H1 (cell line): ENCODE results near the gene KCND3. TPM values are rescaled to one million over a fixed set of nuclear protein-coding genes. Genes with fewer than 3 reads are reported as not detected.

Experiments used
- CTCF ChIA-PET: fragments of 300-600 bp; sonication (Branson Sonifier 250); formaldehyde crosslinking; loops from one replicate; lab custom pipeline; 2021; ENCODE audit not compliant: partially characterized antibody; lab: Charles Lee
- POLR2A ChIA-PET: fragments of 300-600 bp; sonication (Branson Sonifier 250); formaldehyde crosslinking; loops from one replicate; lab custom pipeline; 2021; ENCODE audit warnings: inconsistent platforms; ENCODE audit not compliant: partially characterized antibody; lab: Charles Lee
- DNase-seq, 2 experiments: peaks; one replicate each; pipeline versions ENCODE4 v3.0.0 to v3.0.0-alpha.2; 2010 to 2022; ENCODE audit warnings: low spot score in 2 of 2, low read depth in 1 of 2, mixed read lengths in 1 of 2
- FAIRE-seq: peaks from 2 replicates; lab custom pipeline; 2011; peaks lifted over from hg19 to GRCh38; lab: Jason Lieb, UNC
- H2AFZ ChIP-seq: 2 replicates; pipeline ENCODE4 v1.8.1; 2012; ENCODE audit warnings: low read length, inconsistent platforms
- H2AK5ac ChIP-seq: 2 replicates; pipeline ENCODE4 v1.6.1; 2013; ENCODE audit warnings: low read depth, low read length
- H2BK120ac ChIP-seq: replicated peaks from 2 replicates; pipeline ENCODE3; 2013; ENCODE audit warnings: low read depth, low read length, inconsistent platforms
- H2BK12ac ChIP-seq: 2 replicates; pipeline ENCODE4 v1.6.1; 2013; ENCODE audit warnings: low read depth, low read length
- H2BK15ac ChIP-seq: 2 replicates; pipeline ENCODE4 v1.6.1; 2013; ENCODE audit warnings: low read length
- H2BK20ac ChIP-seq: 2 replicates; pipeline ENCODE4 v1.6.1; 2013; ENCODE audit warnings: low read length
- H2BK5ac ChIP-seq: 2 replicates; pipeline ENCODE4 v1.6.1; 2013; ENCODE audit warnings: low read depth, low read length
- H3K14ac ChIP-seq: 2 replicates; pipeline ENCODE4 v1.6.1; 2013; ENCODE audit warnings: inconsistent platforms; ENCODE audit not compliant: insufficient read length
- H3K18ac ChIP-seq: 2 replicates; pipeline ENCODE4 v1.6.1; 2013; ENCODE audit warnings: low read length; ENCODE audit errors: extremely low read depth
- H3K23ac ChIP-seq: 2 replicates; pipeline ENCODE4 v1.6.1; 2013; ENCODE audit warnings: inconsistent platforms; ENCODE audit not compliant: insufficient read length
- H3K23me2 ChIP-seq: 2 replicates; pipeline ENCODE4 v1.6.1; 2013; ENCODE audit warnings: low read depth, low read length
- H3K27ac ChIP-seq: 2 replicates; pipeline ENCODE4 v1.6.1; 2011; ENCODE audit warnings: low read depth, low read length, inconsistent platforms
- H3K27me3 ChIP-seq, 4 experiments: replicated peaks in 1 of 4; 1 replicate in 1 of 4; 2 replicates in 3 of 4; pipeline versions ENCODE4 v1.6.1 to v1.8.1; 2011 to 2013; ENCODE audit warnings: low read length in 3 of 4, mild to moderate bottlenecking in 3 of 4, inconsistent platforms in 2 of 4, mixed read lengths in 2 of 4, moderate library complexity in 1 of 4; ENCODE audit not compliant: control insufficient read depth in 3 of 4, insufficient read depth in 3 of 4; ENCODE audit errors: extremely low read depth in 1 of 4
- H3K36me3 ChIP-seq, 4 experiments: 2 replicates each; pipeline versions ENCODE4 v1.6.1 to v1.8.1; 2011 to 2013; ENCODE audit warnings: mild to moderate bottlenecking in 4 of 4, low read length in 3 of 4, moderate library complexity in 2 of 4, control low read depth in 1 of 4, inconsistent platforms in 1 of 4; ENCODE audit not compliant: insufficient read depth in 4 of 4, control insufficient read depth in 2 of 4
- H3K4ac ChIP-seq: replicated peaks from 2 replicates; pipeline ENCODE3; 2013; ENCODE audit warnings: low read length, low read depth, mixed read lengths, inconsistent platforms; ENCODE audit not compliant: insufficient read length
- H3K4me1 ChIP-seq, 4 experiments: replicated peaks in 1 of 4; 1 replicate in 1 of 4; 2 replicates in 3 of 4; pipeline versions ENCODE4 v1.6.1 to v1.8.1; 2011 to 2013; ENCODE audit warnings: low read length in 3 of 4, inconsistent platforms in 2 of 4, mixed read lengths in 1 of 4; ENCODE audit not compliant: insufficient read depth in 4 of 4, control insufficient read depth in 3 of 4
- H3K4me2 ChIP-seq, 2 experiments: 2 replicates each; pipeline versions ENCODE4 v1.6.1 to v1.8.1; 2011 to 2013; ENCODE audit warnings: low read depth in 2 of 2, low read length in 2 of 2, control low read depth in 1 of 2, inconsistent platforms in 1 of 2, mild to moderate bottlenecking in 1 of 2; ENCODE audit not compliant: insufficient read depth in 1 of 2
- H3K4me3 ChIP-seq, 4 experiments: fragments of 200-600, 300-600 bp in 1 of 4; sonication (generic), shearing (Covaris generic), sonication (Bioruptor Twin) in 1 of 4; 2 replicates each; pipeline versions ENCODE4 v1.5.1 to v1.8.1; 2011 to 2016; ENCODE audit warnings: low read length in 4 of 4, low read depth in 3 of 4, control low read depth in 2 of 4, inconsistent platforms in 2 of 4, mild to moderate bottlenecking in 2 of 4, mixed read lengths in 1 of 4, moderate library complexity in 1 of 4; ENCODE audit not compliant: insufficient read depth in 2 of 4; ENCODE audit errors: extremely low read depth in 1 of 4
- H3K56ac ChIP-seq: replicated peaks from 2 replicates; pipeline ENCODE3; 2013; ENCODE audit warnings: low read depth, mild to moderate bottlenecking, mixed read lengths, low read length, inconsistent platforms; ENCODE audit not compliant: insufficient read length
- H3K79me1 ChIP-seq: 2 replicates; pipeline ENCODE4 v1.6.1; 2013; ENCODE audit warnings: low read depth, low read length, control low read depth
- H3K79me2 ChIP-seq, 2 experiments: 2 replicates each; pipeline versions ENCODE4 v1.6.1 to v1.8.1; 2012 to 2013; ENCODE audit warnings: low read length in 2 of 2, mild to moderate bottlenecking in 2 of 2, inconsistent platforms in 1 of 2; ENCODE audit not compliant: insufficient read depth in 2 of 2, control insufficient read depth in 1 of 2
- H3K9ac ChIP-seq, 4 experiments: replicated peaks in 1 of 4; 1 replicate in 1 of 4; 2 replicates in 3 of 4; pipeline versions ENCODE4 v1.6.1 to v1.8.1; 2011 to 2013; ENCODE audit warnings: low read depth in 3 of 4, low read length in 3 of 4, control low read depth in 2 of 4, mild to moderate bottlenecking in 2 of 4, moderate library complexity in 2 of 4, inconsistent platforms in 1 of 4; ENCODE audit errors: extremely low read depth in 1 of 4
- H3K9me3 ChIP-seq, 2 experiments: 2 replicates each; pipeline versions ENCODE4 v1.6.1 to v1.8.1; 2012 to 2013; ENCODE audit warnings: mild to moderate bottlenecking in 2 of 2, moderate library complexity in 2 of 2, control low read depth in 1 of 2, inconsistent platforms in 1 of 2, low read depth in 1 of 2, low read length in 1 of 2, mixed read lengths in 1 of 2; ENCODE audit not compliant: insufficient read depth in 2 of 2
- H4K20me1 ChIP-seq, 2 experiments: replicated peaks in 1 of 2; 2 replicates each; pipeline versions ENCODE3 to v1.8.1; 2011 to 2013; ENCODE audit warnings: inconsistent platforms in 2 of 2, low read length in 2 of 2, mild to moderate bottlenecking in 1 of 2; ENCODE audit not compliant: insufficient read depth in 2 of 2, control insufficient read depth in 1 of 2
- H4K5ac ChIP-seq: 2 replicates; pipeline ENCODE4 v1.6.1; 2013; ENCODE audit warnings: low read length, low read depth, mixed read lengths, inconsistent platforms; ENCODE audit not compliant: insufficient read length
- H4K8ac ChIP-seq: 2 replicates; pipeline ENCODE4 v1.8.0; 2013; ENCODE audit warnings: mild to moderate bottlenecking, moderate library complexity, low read length, inconsistent platforms; ENCODE audit not compliant: insufficient read depth; ENCODE audit errors: extremely low read depth
- H4K91ac ChIP-seq: replicated peaks from 2 replicates; pipeline ENCODE3; 2013; ENCODE audit warnings: low read length, mixed read lengths, inconsistent platforms; ENCODE audit not compliant: insufficient read length
- CBX8 ChIP-seq: fragments of 300-800, 300-1000 bp; sonication (generic); IDR thresholded peaks from 2 replicates; pipeline ENCODE4 v1.7.1; 2016; ENCODE audit warnings: low read depth, low read length, borderline replicate concordance
- JUN ChIP-seq: IDR thresholded peaks from 2 replicates; pipeline ENCODE4 v1.6.1; 2011; ENCODE audit warnings: low read depth, mild to moderate bottlenecking, improper control_type of control experiment, low read length
- SIRT6 ChIP-seq: IDR thresholded peaks from one replicate; pipeline ENCODE4 v1.7.1; 2012; ENCODE audit warnings: low read length, inconsistent platforms
- TCF12 ChIP-seq: IDR thresholded peaks from 2 replicates; pipeline ENCODE4 v1.6.1; 2011; ENCODE audit warnings: low read depth, mild to moderate bottlenecking, low read length
- WGBS, 2 experiments: shearing (Covaris generic) in 1 of 2; methylation state at CpG; one replicate each; pipeline versions ENCODE4 v1.1.6 to v1.1.7; 2013 to 2015; ENCODE audit warnings: low lambda C conversion rate in 2 of 2, mixed read lengths in 2 of 2, inconsistent platforms in 1 of 2, low coverage in 1 of 2, missing lambda C conversion rate in 1 of 2; ENCODE audit not compliant: insufficient replicate concordance in 2 of 2, insufficient coverage in 1 of 2, insufficient read length in 1 of 2; ENCODE audit errors: extremely low coverage in 1 of 2, missing lambda C conversion rate in 1 of 2; 5-methylcytosine and 5-hydroxymethylcytosine counted together
- polyA plus RNA-seq, 7 experiments: library from polyadenylated mRNA; depleted of rRNA in 3 of 7; stranded (reverse) in 5 of 7; unstranded in 2 of 7; fragments of >200 nt in 5 of 7; fragments of 200-250 nt in 2 of 7; gene quantifications; 1 replicate in 5 of 7; 2 replicates in 1 of 7; 4 replicates in 1 of 7; pipeline versions ENCODE4 v1.2.1 to v1.2.3, GENCODE V29; 2011 to 2013; ENCODE audit warnings: missing spikeins in 2 of 7, mixed read lengths in 2 of 7
- total RNA-seq: library from RNA; stranded (reverse); fragmentation: NEBNext Ultra II Directional; extraction: Animal tissue kit (Norgen Biotek cat#: 25700); gene quantifications from 2 replicates; pipeline ENCODE4 v1.2.1, GENCODE V29; 2021

KCND3 gene
- total and polyA plus RNA-seq, 2 of the 8 experiments (the other 6 are each of a cell fraction or from before 2014, with no cell fraction given): 0.14 to 0.48 TPM

DNA sequence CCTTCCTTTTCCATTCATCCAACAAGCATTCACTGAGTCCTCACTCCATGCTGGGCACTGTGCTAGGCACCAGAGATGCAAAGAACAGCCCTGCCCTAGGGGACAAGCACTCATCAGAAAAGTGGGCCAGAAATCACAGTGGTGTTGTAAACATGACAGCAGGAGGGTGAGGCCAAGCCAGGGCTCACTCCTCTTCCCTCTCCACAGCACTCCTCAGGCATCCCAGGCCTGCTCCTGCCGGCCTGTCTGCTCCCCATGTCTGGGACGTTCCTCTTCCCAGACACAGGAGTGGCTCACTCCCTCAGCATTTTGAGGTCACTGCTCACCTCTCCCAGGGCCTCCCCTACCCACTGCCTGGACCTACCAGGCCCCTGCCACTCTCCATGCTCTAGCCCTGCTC is 61.8 kb downstream of the KCND3 start:
- peaks cover 0 to 5% (median 2%) of the 10 kb centered on the region in 4 experiments; a peak in 3 of 7 replicates for H3K4me1 ChIP-seq
- H3K4me3 ChIP-seq: no peak overlapping the region
- no peak for TF ChIP-seq SIRT6
- no peak for TF ChIP-seq CBX8
- TF ChIP-seq JUN: no peak
- TF ChIP-seq TCF12: no peak
- ChIA-PET POLR2A (no interaction called here), CTCF (interaction anchor here (0.7 to 1.6 kb wide), 7 partner anchors 8 to 403 kb away, joined by 3 to 5 read pairs (median 3); no protein-coding TSS in a partner anchor)
- H3K4me2 ChIP-seq: no peak overlapping the region
- FAIRE-seq (no peak), DNase-seq (no peak)
- no peak overlapping the region for H4K91ac ChIP-seq
- no peak overlapping the region for H4K5ac ChIP-seq
- no peak overlapping the region for H3K23ac ChIP-seq
- no peak overlapping the region for H2BK5ac ChIP-seq
- H2BK12ac ChIP-seq: no peak overlapping the region
- H2BK120ac ChIP-seq: no peak overlapping the region
- no peaks in the 10 kb centered on the region for H3K9me3 ChIP-seq
- no peak overlapping the region for H3K14ac ChIP-seq
- no peaks in the 10 kb centered on the region for H3K79me1 ChIP-seq
- H3K18ac ChIP-seq: no peak overlapping the region
- H4K20me1 ChIP-seq: no peaks in the 10 kb centered on the region
- H2BK20ac ChIP-seq: no peak overlapping the region
- no peak overlapping the region for H4K8ac ChIP-seq
- H2BK15ac ChIP-seq: no peak overlapping the region
- H3K4ac ChIP-seq: no peak overlapping the region
- H2AK5ac ChIP-seq: no peak overlapping the region
- no peak overlapping the region for H3K9ac ChIP-seq
- H3K23me2 ChIP-seq: no peaks in the 10 kb centered on the region
- no peaks in the 10 kb centered on the region for H3K79me2 ChIP-seq
- H3K27ac ChIP-seq: no peak overlapping the region
- no peaks in the 10 kb centered on the region for H3K36me3 ChIP-seq
- H2AFZ ChIP-seq: no peak overlapping the region
- WGBS, 2 experiments: 65% methylated on average over 2 of the region's 2 CpGs; no CpG with 5 or more reads in 1 of the 2 experiments
- H3K27me3 ChIP-seq: no peaks in the 10 kb centered on the region; a peak in 1 of 7 replicates
- no peak overlapping the region for H3K56ac ChIP-seq
